Chondrocyte (in vitro differentiated cells): Measurements from ENCODE around the gene MYADM. TPM values are rescaled to one million over a fixed set of nuclear protein-coding genes. Genes with fewer than 3 reads are reported as not detected.

Source experiments
- DNase-seq: peaks from one replicate; pipeline ENCODE4 v3.0.0; 2021; ENCODE audit warnings: mixed read lengths, low spot score
- H3K27ac Mint-ChIP-seq: one replicate; pipeline ENCODE4 v1.8.0; 2021; ENCODE audit warnings: mild to moderate bottlenecking, moderate library complexity, mixed read lengths; ENCODE audit not compliant: unreplicated experiment
- H3K27me3 Mint-ChIP-seq: 2 replicates; pipeline ENCODE4 v1.8.0; 2021; ENCODE audit warnings: low read depth, mixed read lengths
- H3K36me3 Mint-ChIP-seq: 2 replicates; pipeline ENCODE4 v1.8.0; 2021; ENCODE audit warnings: low read depth, mixed read lengths
- H3K4me1 Mint-ChIP-seq: 2 replicates; pipeline ENCODE4 v1.8.0; 2021; ENCODE audit warnings: low read depth, mild to moderate bottlenecking, mixed read lengths
- H3K4me3 Mint-ChIP-seq: one replicate; pipeline ENCODE4 v1.8.0; 2021; ENCODE audit warnings: mild to moderate bottlenecking, moderate library complexity, mixed read lengths; ENCODE audit not compliant: unreplicated experiment
- H3K9me3 Mint-ChIP-seq: 2 replicates; pipeline ENCODE4 v1.8.0; 2021; ENCODE audit warnings: low read depth, mixed read lengths
- CTCF ChIP-seq: fragments of 200-600 bp; sonication (generic); IDR thresholded peaks from 2 replicates; pipeline ENCODE4 v1.5.0; 2021; ENCODE audit warnings: antibody characterized with exemption, mild to moderate bottlenecking, moderate library complexity
- total RNA-seq: library from RNA; stranded (reverse); gene quantifications from 3 replicates; pipeline ENCODE4 v1.2.1, GENCODE V29; 2021

The MYADM gene
- total RNA-seq, 1 donor from 2014 or later: 292 TPM

- no peaks in the 10 kb centered on the region for H3K9me3 Mint-ChIP-seq
- H3K4me3 Mint-ChIP-seq: no peak overlapping the region
- DNase-seq: no peak
- no peak overlapping the region for H3K27ac Mint-ChIP-seq
- H3K36me3 Mint-ChIP-seq: peaks cover 5% of the 10 kb centered on the region
- peaks cover 59% of the 10 kb centered on the region for H3K27me3 Mint-ChIP-seq
- H3K4me1 Mint-ChIP-seq: peaks cover 20% of the 10 kb centered on the region
- TF ChIP-seq CTCF: no peak
Observed at GRCh38 chr19:53905787-53906186, 38.1 kb downstream of the MYADM start.

- peak; percentile 88 for TF ChIP-seq CTCF
- Mint-ChIP-seq H3K27me3 (peaks cover 65% of the 10 kb centered on the region), H3K4me3 (no peak overlapping the region), H3K27ac (no peak overlapping the region), H3K4me1 (peaks cover 20% of the 10 kb centered on the region), H3K9me3 (no peaks in the 10 kb centered on the region), H3K36me3 (peaks cover 5% of the 10 kb centered on the region)
- no peak for DNase-seq
Observed at GRCh38 chr19:53906211-53907192, 38.8 kb downstream of the MYADM start.

- Mint-ChIP-seq H3K27me3 (peaks cover 72% of the 10 kb centered on the region), H3K27ac (no peak overlapping the region), H3K4me1 (peaks cover 20% of the 10 kb centered on the region), H3K9me3 (no peaks in the 10 kb centered on the region), H3K36me3 (peaks cover 5% of the 10 kb centered on the region), H3K4me3 (no peak overlapping the region)
- no peak for TF ChIP-seq CTCF
- no peak for DNase-seq
Observed at GRCh38 chr19:53907193-53907581, 39.5 kb downstream of the MYADM start.

GRCh38 chr19:53907690-53908089 is 40.0 kb downstream of the MYADM start:
- Mint-ChIP-seq H3K9me3 (no peaks in the 10 kb centered on the region), H3K36me3 (peaks cover 5% of the 10 kb centered on the region), H3K4me3 (peak overlapping the region; percentile 22), H3K27ac (no peak overlapping the region), H3K4me1 (peaks cover 20% of the 10 kb centered on the region), H3K27me3 (peaks cover 75% of the 10 kb centered on the region)
- no peak for TF ChIP-seq CTCF
- no peak for DNase-seq

- peaks cover 5% of the 10 kb centered on the region for H3K36me3 Mint-ChIP-seq
- H3K27ac Mint-ChIP-seq: no peak overlapping the region
- peak overlapping the region; percentile 49 for H3K4me3 Mint-ChIP-seq
- H3K9me3 Mint-ChIP-seq: no peaks in the 10 kb centered on the region
- H3K4me1 Mint-ChIP-seq: peaks cover 20% of the 10 kb centered on the region
- H3K27me3 Mint-ChIP-seq: peaks cover 72% of the 10 kb centered on the region
- no peak for DNase-seq
- TF ChIP-seq CTCF: no peak
Observed at GRCh38 chr19:53908106-53908934, 40.6 kb downstream of the MYADM start.
